SK-N-SH (cell line): ENCODE measurements around the gene PRKACA. TPM values are rescaled to one million over a fixed set of nuclear protein-coding genes. Genes with fewer than 3 reads are reported as not detected.

ENCODE experiments used
- EP300 ChIP-seq, 2 experiments: IDR thresholded peaks; 2 replicates each; pipeline versions ENCODE4 v1.4.0 to v1.6.1; 2012; ENCODE audit warnings: borderline replicate concordance in 1 of 2, low read depth in 1 of 2, low read length in 1 of 2
- FOXM1 ChIP-seq: IDR thresholded peaks from 2 replicates; pipeline ENCODE4 v1.4.0; 2012; ENCODE audit warnings: low read depth, mild to moderate bottlenecking
- GABPA ChIP-seq: IDR thresholded peaks from 2 replicates; pipeline ENCODE4 v1.4.0; 2012; ENCODE audit warnings: low read depth, mild to moderate bottlenecking
- GATA2 ChIP-seq: sonication (generic); formaldehyde crosslinking; IDR thresholded peaks from 2 replicates; pipeline ENCODE4 v1.5.0; 2020; ENCODE audit warnings: mild to moderate bottlenecking, missing genetic modification reagents
- MAX ChIP-seq: IDR thresholded peaks from 2 replicates; pipeline ENCODE4 v1.4.0; 2012; ENCODE audit warnings: low read depth
- NRF1 ChIP-seq: IDR thresholded peaks from 2 replicates; pipeline ENCODE4 v1.6.1; 2012; ENCODE audit warnings: low read depth, mild to moderate bottlenecking, low read length
- POLR2AphosphoS5 ChIP-seq: IDR thresholded peaks from 2 replicates; pipeline ENCODE4 v1.6.1; 2012; ENCODE audit warnings: low read depth, low read length
- RAD21 ChIP-seq: IDR thresholded peaks from 2 replicates; pipeline ENCODE4 v1.6.1; 2012; ENCODE audit warnings: mild to moderate bottlenecking, low read length
- REST ChIP-seq: IDR thresholded peaks from 2 replicates; pipeline ENCODE4 v1.6.1; 2012; ENCODE audit warnings: mild to moderate bottlenecking, low read depth, low read length, moderate library complexity
- SIN3A ChIP-seq: IDR thresholded peaks from 2 replicates; pipeline ENCODE4 v1.6.1; 2012; ENCODE audit warnings: low read depth, mild to moderate bottlenecking, low read length, moderate library complexity, borderline replicate concordance
- TCF12 ChIP-seq: IDR thresholded peaks from 2 replicates; pipeline ENCODE4 v1.4.0; 2012
- YY1 ChIP-seq: IDR thresholded peaks from 2 replicates; pipeline ENCODE4 v1.4.0; 2012; ENCODE audit warnings: low read depth, mild to moderate bottlenecking
- polyA plus RNA-seq, 3 experiments: library from polyadenylated mRNA; depleted of rRNA; stranded (reverse); fragments of >200 nt; gene quantifications; 2 replicates each; pipeline ENCODE4 v1.2.3, GENCODE V29; 2012
- TF ChIP-seq, protein P1 (sequence below): fragments of 150-350 bp; IDR thresholded peaks from 2 replicates; pipeline ENCODE4 v1.6.1; 2016; ENCODE audit warnings: mild to moderate bottlenecking, low read depth, low read length
- TF ChIP-seq, protein P2 (sequence below): fragments of 200-600 bp; sonication (generic); IDR thresholded peaks from 2 replicates; pipeline ENCODE4 v1.6.1; 2017; ENCODE audit warnings: antibody characterized with exemption, mild to moderate bottlenecking, moderate library complexity

PRKACA gene
- polyA plus RNA-seq, 1 of the 3 experiments (the other 2 are of a cell fraction) = 48.4 TPM

- TF ChIP-seq, protein P1, sequence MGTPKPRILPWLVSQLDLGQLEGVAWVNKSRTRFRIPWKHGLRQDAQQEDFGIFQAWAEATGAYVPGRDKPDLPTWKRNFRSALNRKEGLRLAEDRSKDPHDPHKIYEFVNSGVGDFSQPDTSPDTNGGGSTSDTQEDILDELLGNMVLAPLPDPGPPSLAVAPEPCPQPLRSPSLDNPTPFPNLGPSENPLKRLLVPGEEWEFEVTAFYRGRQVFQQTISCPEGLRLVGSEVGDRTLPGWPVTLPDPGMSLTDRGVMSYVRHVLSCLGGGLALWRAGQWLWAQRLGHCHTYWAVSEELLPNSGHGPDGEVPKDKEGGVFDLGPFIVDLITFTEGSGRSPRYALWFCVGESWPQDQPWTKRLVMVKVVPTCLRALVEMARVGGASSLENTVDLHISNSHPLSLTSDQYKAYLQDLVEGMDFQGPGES = peak; percentile 73
- TF ChIP-seq, protein P2, sequence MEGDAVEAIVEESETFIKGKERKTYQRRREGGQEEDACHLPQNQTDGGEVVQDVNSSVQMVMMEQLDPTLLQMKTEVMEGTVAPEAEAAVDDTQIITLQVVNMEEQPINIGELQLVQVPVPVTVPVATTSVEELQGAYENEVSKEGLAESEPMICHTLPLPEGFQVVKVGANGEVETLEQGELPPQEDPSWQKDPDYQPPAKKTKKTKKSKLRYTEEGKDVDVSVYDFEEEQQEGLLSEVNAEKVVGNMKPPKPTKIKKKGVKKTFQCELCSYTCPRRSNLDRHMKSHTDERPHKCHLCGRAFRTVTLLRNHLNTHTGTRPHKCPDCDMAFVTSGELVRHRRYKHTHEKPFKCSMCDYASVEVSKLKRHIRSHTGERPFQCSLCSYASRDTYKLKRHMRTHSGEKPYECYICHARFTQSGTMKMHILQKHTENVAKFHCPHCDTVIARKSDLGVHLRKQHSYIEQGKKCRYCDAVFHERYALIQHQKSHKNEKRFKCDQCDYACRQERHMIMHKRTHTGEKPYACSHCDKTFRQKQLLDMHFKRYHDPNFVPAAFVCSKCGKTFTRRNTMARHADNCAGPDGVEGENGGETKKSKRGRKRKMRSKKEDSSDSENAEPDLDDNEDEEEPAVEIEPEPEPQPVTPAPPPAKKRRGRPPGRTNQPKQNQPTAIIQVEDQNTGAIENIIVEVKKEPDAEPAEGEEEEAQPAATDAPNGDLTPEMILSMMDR = peak; percentile 70
- TF ChIP-seq GABPA (peak; percentile 75), EP300 (IDR thresholded peaks at IDR 0.05; ENCODE audit: borderline replicate concordance in 1 of 2, low read depth in 1 of 2, low read length in 1 of 2) (no peak), REST (no peak), RAD21 (peak; percentile 93), SIN3A (peak; percentile 95), FOXM1 (0 out of 2 replicates have a peak, but pooled peaks have one; percentile 7), GATA2 (CRISPR knock-in tag) (no peak), YY1 (no peak), POLR2AphosphoS5 (peak; percentile 89), NRF1 (peak; percentile 40), TCF12 (no peak), MAX (peak; percentile 66)
- TF ChIP-seq, all 33 proteins: peak for 16
Measured at GRCh38 chr19:14136509-14137281, 19.1 kb upstream of the PRKACA start, which contains the start of gene ASF1B (continued).
